ENCODE data around the gene RPL26. TPM values are rescaled to one million over a fixed set of nuclear protein-coding genes. Genes with fewer than 3 reads are reported as not detected.

RPL26 gene
- total RNA-seq, 1 donor: 2,089 TPM

DNA sequence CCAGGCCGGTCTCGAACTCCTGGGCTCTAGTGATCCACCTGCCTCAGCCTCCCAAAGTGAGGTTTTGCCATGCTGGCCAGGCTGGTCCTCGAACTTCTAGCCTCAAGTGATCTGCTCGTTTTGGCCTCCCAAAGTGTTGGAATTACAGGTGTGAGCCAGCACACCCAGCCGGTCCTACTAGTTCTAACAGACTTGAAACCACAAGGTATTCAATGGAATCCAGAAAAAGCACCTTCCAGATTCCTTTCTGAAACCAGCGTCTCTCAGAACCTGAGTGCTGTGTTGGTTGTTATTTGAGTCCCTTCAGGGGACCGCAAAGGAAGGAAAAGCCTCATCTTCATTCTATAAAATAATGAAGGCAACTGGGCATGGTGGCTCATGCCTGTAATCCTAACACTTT is 10.6 kb downstream of the RPL26 start:
- Histone ChIP-seq H4K20me1 (ENCODE audit: insufficient read depth, low read length) (no peaks in the 10 kb centered on the region), H3K79me2 (ENCODE audit: insufficient read depth, low read length) (peaks cover 5% of the 10 kb centered on the region), H2AFZ (ENCODE audit: low read length) (no peak overlapping the region), H3K36me3 (ENCODE audit: insufficient read depth, low read length) (peaks cover 24% of the 10 kb centered on the region), H3K4me1 (ENCODE audit: insufficient read depth, low read length) (peaks cover 10% of the 10 kb centered on the region), H3K4me2 (ENCODE audit: insufficient read depth, low read length) (no peak overlapping the region), H3K4me3 (ENCODE audit: insufficient read depth, low read length) (no peak overlapping the region), H3K9me3 (ENCODE audit: low read depth, low read length) (no peaks in the 10 kb centered on the region), H3K27me3 (ENCODE audit: insufficient read depth, low read length) (no peaks in the 10 kb centered on the region), H3K27ac (ENCODE audit: low read depth, low read length) (no peak overlapping the region)
- no peak for DNase-seq (ENCODE audit: insufficient read length, low spot score, missing footprints)
- TF ChIP-seq, protein P1, sequence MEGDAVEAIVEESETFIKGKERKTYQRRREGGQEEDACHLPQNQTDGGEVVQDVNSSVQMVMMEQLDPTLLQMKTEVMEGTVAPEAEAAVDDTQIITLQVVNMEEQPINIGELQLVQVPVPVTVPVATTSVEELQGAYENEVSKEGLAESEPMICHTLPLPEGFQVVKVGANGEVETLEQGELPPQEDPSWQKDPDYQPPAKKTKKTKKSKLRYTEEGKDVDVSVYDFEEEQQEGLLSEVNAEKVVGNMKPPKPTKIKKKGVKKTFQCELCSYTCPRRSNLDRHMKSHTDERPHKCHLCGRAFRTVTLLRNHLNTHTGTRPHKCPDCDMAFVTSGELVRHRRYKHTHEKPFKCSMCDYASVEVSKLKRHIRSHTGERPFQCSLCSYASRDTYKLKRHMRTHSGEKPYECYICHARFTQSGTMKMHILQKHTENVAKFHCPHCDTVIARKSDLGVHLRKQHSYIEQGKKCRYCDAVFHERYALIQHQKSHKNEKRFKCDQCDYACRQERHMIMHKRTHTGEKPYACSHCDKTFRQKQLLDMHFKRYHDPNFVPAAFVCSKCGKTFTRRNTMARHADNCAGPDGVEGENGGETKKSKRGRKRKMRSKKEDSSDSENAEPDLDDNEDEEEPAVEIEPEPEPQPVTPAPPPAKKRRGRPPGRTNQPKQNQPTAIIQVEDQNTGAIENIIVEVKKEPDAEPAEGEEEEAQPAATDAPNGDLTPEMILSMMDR (IDR thresholded peaks at IDR 0.05; ENCODE audit: extremely low read depth, low read depth, low read length): no peak

DNA sequence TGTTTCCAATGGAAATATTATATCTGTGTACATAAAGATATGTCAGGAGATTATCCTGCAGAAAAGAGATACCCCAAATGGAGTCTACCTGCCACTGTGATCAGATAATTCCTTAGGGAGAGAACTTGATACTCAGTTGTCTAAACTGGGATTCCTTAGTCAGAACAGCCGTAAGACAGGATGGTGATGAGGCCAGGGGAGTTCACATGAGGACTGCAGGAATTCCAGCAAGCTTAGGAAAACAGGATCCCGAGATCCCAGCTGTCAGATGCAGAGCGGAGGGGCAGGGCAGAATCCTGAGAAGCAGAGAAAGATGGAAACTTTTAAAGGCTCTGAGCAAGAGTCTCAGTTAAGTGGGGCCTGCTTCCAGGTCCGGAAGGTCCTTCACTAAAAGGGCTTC is 11.2 kb downstream of the RPL26 start:
- Histone ChIP-seq H3K27ac (ENCODE audit: low read depth, low read length) (no peak overlapping the region), H3K9me3 (ENCODE audit: low read depth, low read length) (no peaks in the 10 kb centered on the region), H3K4me2 (ENCODE audit: insufficient read depth, low read length) (no peak overlapping the region), H3K79me2 (ENCODE audit: insufficient read depth, low read length) (peaks cover 5% of the 10 kb centered on the region), H3K36me3 (ENCODE audit: insufficient read depth, low read length) (peaks cover 19% of the 10 kb centered on the region), H3K4me1 (ENCODE audit: insufficient read depth, low read length) (peaks cover 9% of the 10 kb centered on the region), H4K20me1 (ENCODE audit: insufficient read depth, low read length) (no peaks in the 10 kb centered on the region), H3K4me3 (ENCODE audit: insufficient read depth, low read length) (no peak overlapping the region), H3K27me3 (ENCODE audit: insufficient read depth, low read length) (no peaks in the 10 kb centered on the region), H2AFZ (ENCODE audit: low read length) (no peak overlapping the region)
- TF ChIP-seq, protein P1 (IDR thresholded peaks at IDR 0.05; ENCODE audit: extremely low read depth, low read depth, low read length): no peak
- no peak for DNase-seq (ENCODE audit: insufficient read length, low spot score, missing footprints)

DNA sequence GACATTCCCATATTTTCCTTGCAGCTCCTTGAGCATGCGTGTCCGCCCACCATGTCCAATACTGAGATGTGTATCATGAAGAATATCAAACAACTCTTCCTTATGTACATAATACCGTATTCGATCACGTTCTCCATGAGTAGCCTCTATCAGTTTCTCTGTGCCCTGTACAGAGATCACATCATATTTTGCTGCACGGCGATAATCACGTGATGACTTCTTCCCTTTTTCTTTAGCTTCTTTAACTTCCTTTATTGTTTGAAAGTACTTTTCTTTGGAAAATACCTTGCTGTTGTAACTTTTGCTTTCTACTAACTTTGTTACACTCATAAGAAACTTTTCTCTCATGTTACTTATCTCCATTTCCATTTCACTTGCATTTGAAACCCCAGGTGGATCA is 13.0 kb downstream of the RPL26 start:
- Histone ChIP-seq H2AFZ (ENCODE audit: low read length) (no peak overlapping the region), H3K79me2 (ENCODE audit: insufficient read depth, low read length) (no peaks in the 10 kb centered on the region), H3K9me3 (ENCODE audit: low read depth, low read length) (no peaks in the 10 kb centered on the region), H3K4me3 (ENCODE audit: insufficient read depth, low read length) (no peak overlapping the region), H4K20me1 (ENCODE audit: insufficient read depth, low read length) (no peaks in the 10 kb centered on the region), H3K27me3 (ENCODE audit: insufficient read depth, low read length) (no peaks in the 10 kb centered on the region), H3K4me1 (ENCODE audit: insufficient read depth, low read length) (peaks cover 18% of the 10 kb centered on the region), H3K36me3 (ENCODE audit: insufficient read depth, low read length) (peaks cover 17% of the 10 kb centered on the region), H3K27ac (ENCODE audit: low read depth, low read length) (no peak overlapping the region), H3K4me2 (ENCODE audit: insufficient read depth, low read length) (no peak overlapping the region)
- TF ChIP-seq, protein P1 (IDR thresholded peaks at IDR 0.05; ENCODE audit: extremely low read depth, low read depth, low read length): no peak
- DNase-seq (ENCODE audit: insufficient read length, low spot score, missing footprints): no peak

DNA sequence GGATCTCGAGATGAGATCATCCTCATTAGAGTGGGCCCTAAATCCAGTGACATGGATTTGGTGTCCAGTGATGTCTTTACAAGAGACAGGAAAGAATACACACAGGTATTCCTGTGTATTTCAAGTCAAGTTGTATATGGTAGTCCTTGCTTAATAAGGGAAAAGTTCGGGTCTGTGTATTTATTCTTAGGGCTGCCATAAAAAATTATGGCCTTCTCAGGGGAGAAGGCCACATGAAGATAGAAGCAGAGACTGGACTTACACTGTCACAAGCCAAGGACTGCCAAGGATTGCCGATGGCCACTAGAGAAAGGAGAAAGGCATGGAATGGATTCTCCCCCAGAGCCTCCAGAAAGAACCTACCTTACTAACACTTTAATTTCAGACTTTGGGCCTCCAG is 14.8 kb downstream of the RPL26 start:
- H3K27me3 ChIP-seq (ENCODE audit: insufficient read depth, low read length): no peaks in the 10 kb centered on the region

More for the DNA sequence above, 14.8 kb downstream of the RPL26 start:
- Histone ChIP-seq H3K79me2 (ENCODE audit: insufficient read depth, low read length) (no peaks in the 10 kb centered on the region), H2AFZ (ENCODE audit: low read length) (no peak overlapping the region), H3K4me3 (ENCODE audit: insufficient read depth, low read length) (no peak overlapping the region), H3K4me2 (ENCODE audit: insufficient read depth, low read length) (no peak overlapping the region), H3K9me3 (ENCODE audit: low read depth, low read length) (no peaks in the 10 kb centered on the region), H3K4me1 (ENCODE audit: insufficient read depth, low read length) (peaks cover 22% of the 10 kb centered on the region), H4K20me1 (ENCODE audit: insufficient read depth, low read length) (no peaks in the 10 kb centered on the region), H3K36me3 (ENCODE audit: insufficient read depth, low read length) (peaks cover 17% of the 10 kb centered on the region), H3K27ac (ENCODE audit: low read depth, low read length) (no peak overlapping the region)
- TF ChIP-seq, protein P1 (IDR thresholded peaks at IDR 0.05; ENCODE audit: extremely low read depth, low read depth, low read length): no peak
- DNase-seq (ENCODE audit: insufficient read length, low spot score, missing footprints): no peak
